ENCODE measurements around the gene TGFBR2.

The TGFBR2 gene

GRCh38 chr3:30606301-30607031, at the start of gene TGFBR2:
TGFBR2 (plus strand) TSS chr3:30606601; CDS start chr3:30606884, 283 bp downstream.
- DNase-seq (ENCODE audit: low spot score): no peak

DNA sequence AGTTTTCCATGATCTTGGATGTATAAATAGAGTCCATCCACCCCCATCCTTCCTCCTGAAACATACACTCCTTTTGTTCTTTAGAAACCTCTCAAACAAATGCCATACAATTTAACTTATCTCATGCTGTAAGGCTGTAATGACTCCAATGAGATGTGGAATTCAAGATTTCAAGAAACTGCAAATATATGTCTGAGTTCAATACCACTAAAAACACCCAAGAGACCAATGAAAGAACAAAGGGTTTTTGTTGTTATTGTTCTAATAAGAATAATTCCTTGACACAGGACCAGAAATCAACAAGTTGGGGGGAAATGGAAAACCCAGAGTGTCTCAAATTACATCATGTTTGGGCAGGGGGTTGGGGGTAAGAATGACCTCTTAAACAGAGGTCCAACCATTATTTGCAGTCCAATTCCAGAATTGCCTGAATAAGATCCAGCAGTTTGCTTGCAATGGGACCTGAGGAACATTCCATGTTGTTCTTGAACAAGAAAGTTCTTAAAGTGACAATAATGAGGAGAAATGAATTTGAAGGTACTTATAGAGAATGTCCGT, 48.6 kb upstream of the TGFBR2 start:
- DNase-seq (ENCODE audit: low spot score): no peak

GRCh38 chr3:30563956-30564355, 42.4 kb upstream of the TGFBR2 start:
- DNase-seq (ENCODE audit: low spot score): no peak

- no peak for DNase-seq (ENCODE audit: low spot score)
Observed at GRCh38 chr3:30567139-30567753, 39.2 kb upstream of the TGFBR2 start.

GRCh38 chr3:30576946-30577345, 29.5 kb upstream of the TGFBR2 start:
- no peak for DNase-seq (ENCODE audit: low spot score)

DNA sequence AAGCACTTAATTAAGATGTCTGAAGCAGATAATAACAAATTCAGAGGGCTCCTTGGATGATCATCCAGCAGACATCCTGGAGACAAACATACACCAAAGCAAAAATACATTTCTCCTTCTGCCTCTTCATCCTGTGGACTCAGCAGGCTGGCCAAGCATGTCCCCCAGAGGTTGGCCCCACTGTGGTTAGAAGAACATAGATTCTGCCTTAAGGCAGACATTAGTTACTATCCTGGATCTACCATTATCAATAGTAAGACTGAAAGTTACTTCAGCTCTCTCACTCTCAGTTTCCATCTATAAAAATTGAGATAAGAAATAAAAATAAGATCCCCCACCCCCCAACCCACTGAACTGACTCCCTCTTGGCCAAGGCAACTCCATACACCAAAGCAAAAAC, 28.6 kb upstream of the TGFBR2 start:
- no peak for DNase-seq (ENCODE audit: low spot score)

- DNase-seq (ENCODE audit: low spot score): no peak
Observed at GRCh38 chr3:30578479-30578878, 27.9 kb upstream of the TGFBR2 start.

- DNase-seq (ENCODE audit: low spot score): no peak
Observed at GRCh38 chr3:30578986-30579579, 27.3 kb upstream of the TGFBR2 start.

DNA sequence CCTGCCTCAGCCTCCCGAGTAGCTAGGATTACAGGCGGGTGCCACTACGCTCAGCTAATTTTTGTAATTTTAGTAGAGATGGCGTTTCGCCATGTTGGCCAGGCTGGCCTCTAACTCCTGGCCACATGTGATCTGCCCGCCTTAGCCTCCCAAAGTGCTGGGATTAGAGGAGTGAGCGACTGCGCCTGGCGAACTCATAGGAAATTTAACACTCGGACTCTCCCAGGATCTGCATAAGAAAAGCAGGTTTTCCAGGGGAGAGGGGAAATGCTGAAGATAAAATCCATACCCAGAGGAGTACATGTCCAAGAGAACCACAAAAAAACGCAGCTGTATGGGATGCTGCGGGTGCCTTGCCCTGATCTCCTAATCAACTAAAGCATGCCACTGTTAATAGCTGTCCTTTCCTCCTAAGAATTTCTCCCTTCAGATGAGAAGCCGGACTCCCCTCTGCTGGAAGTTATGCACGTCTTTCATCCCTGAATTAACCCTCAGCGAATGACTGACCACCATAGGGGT, 25.3 kb upstream of the TGFBR2 start:
- no peak for DNase-seq (ENCODE audit: low spot score)

GRCh38 chr3:30581982-30582381, 24.4 kb upstream of the TGFBR2 start:
- DNase-seq (ENCODE audit: low spot score): no peak

DNA sequence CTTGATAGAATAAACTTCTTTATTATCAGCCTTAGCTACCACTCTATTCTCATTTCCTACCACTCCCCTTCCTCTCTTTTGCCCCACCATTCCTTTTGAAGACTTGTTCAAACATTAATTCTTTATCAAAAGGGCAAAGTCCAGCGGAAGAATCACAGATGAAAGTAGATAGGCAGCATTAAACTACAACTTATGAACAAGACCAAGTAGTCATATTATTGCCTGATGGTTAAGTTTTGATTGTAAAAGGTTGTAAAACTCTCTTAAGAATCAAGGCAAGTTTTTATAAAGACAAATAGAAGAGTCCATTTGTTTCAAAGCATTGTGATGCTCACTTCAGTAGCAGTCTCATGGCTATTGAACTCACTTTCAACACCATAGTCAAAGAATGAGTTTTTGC, 22.4 kb upstream of the TGFBR2 start:
- no peak for DNase-seq (ENCODE audit: low spot score)

DNA sequence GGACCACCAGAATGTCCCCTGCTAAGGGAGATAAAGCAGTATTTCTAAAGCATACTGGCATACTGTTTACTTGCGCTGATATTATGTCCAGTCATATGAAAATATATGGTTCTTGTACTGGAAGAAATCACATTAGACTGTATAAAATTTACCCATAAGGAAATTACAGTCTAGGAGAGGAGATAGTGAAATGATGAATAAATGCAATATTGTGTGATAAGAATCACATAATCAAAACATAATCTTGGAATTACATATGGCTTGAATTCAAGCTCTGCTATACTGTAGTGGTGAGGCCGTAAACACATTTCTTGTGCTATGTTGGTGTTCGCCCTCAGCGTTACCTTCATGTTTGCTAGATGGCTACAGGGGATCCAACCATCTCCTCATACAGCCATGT, 20.7 kb upstream of the TGFBR2 start:
- no peak for DNase-seq (ENCODE audit: low spot score)

- no peak for DNase-seq (ENCODE audit: low spot score)
Observed at GRCh38 chr3:30586096-30586805, 20.1 kb upstream of the TGFBR2 start.

- DNase-seq (ENCODE audit: low spot score): no peak
Observed at GRCh38 chr3:30586806-30587486, 19.5 kb upstream of the TGFBR2 start.

DNA sequence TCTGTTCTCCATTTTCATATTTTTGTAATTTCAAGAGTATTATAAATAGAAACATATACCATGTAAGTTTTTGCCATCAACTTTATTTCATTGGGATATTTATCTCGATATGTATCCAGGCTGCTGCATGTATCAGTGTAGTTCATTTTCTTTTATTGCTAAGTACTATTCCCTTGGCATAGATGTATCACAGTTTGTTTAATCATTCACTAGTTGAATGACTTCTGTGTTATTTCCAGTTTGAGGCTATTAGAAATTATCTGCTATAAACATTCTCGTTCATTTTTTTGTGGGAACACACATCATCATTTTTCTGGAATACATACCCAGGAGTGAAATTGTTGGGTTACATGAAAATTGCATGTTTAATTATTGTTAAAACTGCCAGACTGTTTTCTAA, 18.5 kb upstream of the TGFBR2 start:
- no peak for DNase-seq (ENCODE audit: low spot score)

- DNase-seq (ENCODE audit: low spot score): no peak
Observed at GRCh38 chr3:30596152-30596551, 10.2 kb upstream of the TGFBR2 start.

DNA sequence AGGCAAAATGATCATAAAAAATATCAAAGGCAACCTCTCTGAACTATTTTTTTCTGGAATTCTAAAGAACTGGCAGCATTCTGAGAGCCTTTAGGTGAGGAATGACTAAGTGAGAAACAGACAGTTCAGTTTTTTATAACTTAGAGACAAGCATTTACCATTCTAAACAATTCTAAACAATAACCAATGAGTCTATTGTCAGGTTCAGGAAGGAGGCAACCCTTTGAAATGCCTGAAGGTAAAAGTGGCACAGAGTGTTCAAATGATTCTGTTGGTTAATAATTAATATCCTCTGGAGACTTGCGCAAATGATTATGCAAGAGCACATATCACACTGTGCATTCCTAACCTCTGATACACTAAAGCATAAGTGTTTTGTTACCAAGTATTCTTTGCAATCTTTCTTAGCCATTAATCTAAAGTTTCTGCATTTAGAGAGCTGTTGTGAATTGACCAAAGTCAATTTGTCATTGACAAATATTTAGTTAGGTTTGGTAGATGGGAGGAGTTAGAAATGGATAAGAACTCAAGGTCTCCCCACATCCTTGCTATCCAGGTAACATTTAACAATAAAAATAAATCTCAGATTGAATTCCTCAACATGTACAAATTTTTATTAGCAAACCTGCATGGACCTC, 9.2 kb upstream of the TGFBR2 start:
- no peak for DNase-seq (ENCODE audit: low spot score)

DNA sequence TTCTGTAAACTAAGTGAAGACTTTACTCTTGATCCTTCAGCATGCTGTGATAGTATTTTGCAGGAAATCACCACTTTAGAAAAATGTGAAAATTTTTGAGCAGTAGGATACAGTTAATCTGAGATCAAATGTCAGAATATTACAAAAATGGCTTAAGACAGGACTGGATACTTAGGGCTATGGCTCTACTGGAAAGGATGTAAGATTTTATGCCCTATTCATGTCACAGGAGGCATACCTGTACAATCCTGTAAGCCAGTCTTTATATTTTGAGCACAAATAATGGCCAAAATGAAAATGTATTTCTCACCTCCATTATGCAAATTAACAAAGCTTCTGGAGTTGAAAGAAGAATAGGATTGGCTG, 8.6 kb upstream of the TGFBR2 start:
- DNase-seq (ENCODE audit: low spot score): no peak

DNA sequence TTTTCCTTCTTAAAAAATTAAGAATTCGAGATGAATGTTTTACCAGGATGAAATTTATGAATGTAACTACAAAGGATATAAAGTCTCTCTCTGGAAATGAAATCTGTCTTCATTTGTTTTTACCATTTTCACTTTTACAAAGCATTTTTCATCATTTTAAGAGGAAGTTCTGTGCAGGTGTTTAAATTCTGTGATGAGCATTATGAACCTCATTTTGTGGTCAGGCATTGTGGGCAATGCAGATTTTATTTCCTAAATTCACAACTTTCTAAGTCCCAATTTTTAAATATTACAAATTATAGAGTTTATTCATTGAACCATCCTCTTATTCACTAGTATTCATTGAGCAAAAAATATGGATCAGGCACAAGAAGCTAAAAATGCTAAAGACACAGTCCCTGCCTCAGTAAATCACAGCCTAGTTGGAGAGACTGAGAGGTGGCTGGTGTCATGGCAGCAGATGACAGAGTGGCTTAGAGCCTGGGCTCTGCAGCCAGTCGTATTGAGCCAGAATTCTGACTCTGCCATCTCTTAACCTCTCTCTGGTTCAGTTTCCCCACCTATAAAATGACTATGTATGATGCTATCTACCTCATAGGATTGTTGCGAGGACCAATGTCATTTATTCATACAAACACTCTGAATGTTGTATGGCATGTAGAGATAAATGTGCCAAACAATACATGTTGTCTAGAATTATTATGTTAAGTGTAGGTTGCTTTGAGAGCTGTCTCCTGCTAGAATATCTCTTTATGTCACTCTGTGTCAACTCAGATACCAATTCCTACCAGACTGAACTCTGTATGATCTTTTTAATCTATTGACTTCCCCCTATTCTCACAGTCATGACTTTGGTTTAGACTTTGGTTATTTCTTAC, 7.5 kb upstream of the TGFBR2 start:
- DNase-seq (ENCODE audit: low spot score): no peak

- no peak for DNase-seq (ENCODE audit: low spot score)
Observed at GRCh38 chr3:30600572-30600971, 5.8 kb upstream of the TGFBR2 start.

Data from cerebellar cortex (tissue), 1 donor.